ENCODE results near the gene KRT78. TPM values are rescaled to one million over a fixed set of nuclear protein-coding genes. Genes with fewer than 3 reads are reported as not detected.

Gene KRT78
- total RNA-seq, 1 donor from 2014 or later: not detected

GRCh38 chr12:52800259-52800917 is 48.4 kb downstream of the KRT78 start:
- intact Hi-C loops (cut with micrococcal nuclease): no loop called here
- no peaks in the 10 kb centered on the region for H3K36me3 Mint-ChIP-seq (ENCODE audit: low read depth)
- no peak for DNase-seq
- no peaks in the 10 kb centered on the region for H3K9me3 Mint-ChIP-seq
- no peaks in the 10 kb centered on the region for H3K4me1 Mint-ChIP-seq
- CTCF ChIA-PET: no interaction called here
- no peak for TF ChIP-seq CTCF (IDR thresholded peaks at IDR 0.05)
- H3K27me3 Mint-ChIP-seq: peaks cover 4% of the 10 kb centered on the region
- no peak for ATAC-seq (ENCODE audit: low read depth)
- POLR2A ChIA-PET: no interaction called here
- H3K27ac Mint-ChIP-seq: no peak overlapping the region
- no peak overlapping the region for H3K4me3 Mint-ChIP-seq

- peaks cover 4% of the 10 kb centered on the region for H3K27me3 Mint-ChIP-seq
- DNase-seq: no peak
- no peaks in the 10 kb centered on the region for H3K36me3 Mint-ChIP-seq (ENCODE audit: low read depth)
- ChIA-PET CTCF (no interaction called here), POLR2A (no interaction called here)
- TF ChIP-seq CTCF (IDR thresholded peaks at IDR 0.05): no peak
- no peak overlapping the region for H3K27ac Mint-ChIP-seq
- intact Hi-C loops (cut with micrococcal nuclease): no loop called here
- no peaks in the 10 kb centered on the region for H3K4me1 Mint-ChIP-seq
- no peak for ATAC-seq (ENCODE audit: low read depth)
- no peak overlapping the region for H3K4me3 Mint-ChIP-seq
- no peaks in the 10 kb centered on the region for H3K9me3 Mint-ChIP-seq
Observed at GRCh38 chr12:52799505-52800211, 49.1 kb downstream of the KRT78 start.

- ChIA-PET CTCF (no interaction called here), POLR2A (no interaction called here)
- TF ChIP-seq CTCF (IDR thresholded peaks at IDR 0.05): no peak
- Mint-ChIP-seq H3K4me1 (no peaks in the 10 kb centered on the region), H3K4me3 (no peak overlapping the region), H3K9me3 (no peaks in the 10 kb centered on the region), H3K27ac (no peak overlapping the region), H3K27me3 (peaks cover 9% of the 10 kb centered on the region), H3K36me3 (ENCODE audit: low read depth) (no peaks in the 10 kb centered on the region)
- intact Hi-C loops (cut with micrococcal nuclease): no loop called here
- no peak for DNase-seq
- no peak for ATAC-seq (ENCODE audit: low read depth)
Observed at GRCh38 chr12:52798671-52799504, 49.9 kb downstream of the KRT78 start.

- no peak for ATAC-seq (ENCODE audit: low read depth)
- no peak overlapping the region for H3K4me3 Mint-ChIP-seq
- no peak for TF ChIP-seq CTCF (IDR thresholded peaks at IDR 0.05)
- no peak for DNase-seq
- H3K27me3 Mint-ChIP-seq: peaks cover 9% of the 10 kb centered on the region
- no peaks in the 10 kb centered on the region for H3K36me3 Mint-ChIP-seq (ENCODE audit: low read depth)
- H3K4me1 Mint-ChIP-seq: no peaks in the 10 kb centered on the region
- intact Hi-C loops (cut with micrococcal nuclease): no loop called here
- ChIA-PET CTCF (no interaction called here), POLR2A (no interaction called here)
- H3K9me3 Mint-ChIP-seq: no peaks in the 10 kb centered on the region
- no peak overlapping the region for H3K27ac Mint-ChIP-seq
Observed at GRCh38 chr12:52798003-52798670, 50.7 kb downstream of the KRT78 start.

GRCh38 chr12:52797529-52797894 is 51.3 kb downstream of the KRT78 start:
- Mint-ChIP-seq H3K36me3 (ENCODE audit: low read depth) (no peaks in the 10 kb centered on the region), H3K4me1 (no peaks in the 10 kb centered on the region), H3K4me3 (no peak overlapping the region), H3K27ac (no peak overlapping the region), H3K27me3 (peaks cover 9% of the 10 kb centered on the region), H3K9me3 (no peaks in the 10 kb centered on the region)
- intact Hi-C loops (cut with micrococcal nuclease): no loop called here
- DNase-seq: no peak
- ChIA-PET POLR2A (no interaction called here), CTCF (no interaction called here)
- ATAC-seq (ENCODE audit: low read depth): no peak
- no peak for TF ChIP-seq CTCF (IDR thresholded peaks at IDR 0.05)

Measured in activated B cell treated with CpG ODN at 0.5 μM for 24 hours (primary cell).